Activated CD4-positive, alpha-beta T cell treated with anti-CD3 and anti-CD28 coated beads, Interleukin-2, amount 50 U/mL, for 16 hours (primary cell): ENCODE measurements around the gene DEUP1.
"Not testable (repeated sequence)": the region's sequence is repeated elsewhere in the genome, so short reads cannot be mapped to it uniquely, and the experiment has no call there.

Experiments used
- DNase-seq: peaks from one replicate; pipeline ENCODE4 v3.0.0-alpha.2; 2020

The DEUP1 gene, protein sequence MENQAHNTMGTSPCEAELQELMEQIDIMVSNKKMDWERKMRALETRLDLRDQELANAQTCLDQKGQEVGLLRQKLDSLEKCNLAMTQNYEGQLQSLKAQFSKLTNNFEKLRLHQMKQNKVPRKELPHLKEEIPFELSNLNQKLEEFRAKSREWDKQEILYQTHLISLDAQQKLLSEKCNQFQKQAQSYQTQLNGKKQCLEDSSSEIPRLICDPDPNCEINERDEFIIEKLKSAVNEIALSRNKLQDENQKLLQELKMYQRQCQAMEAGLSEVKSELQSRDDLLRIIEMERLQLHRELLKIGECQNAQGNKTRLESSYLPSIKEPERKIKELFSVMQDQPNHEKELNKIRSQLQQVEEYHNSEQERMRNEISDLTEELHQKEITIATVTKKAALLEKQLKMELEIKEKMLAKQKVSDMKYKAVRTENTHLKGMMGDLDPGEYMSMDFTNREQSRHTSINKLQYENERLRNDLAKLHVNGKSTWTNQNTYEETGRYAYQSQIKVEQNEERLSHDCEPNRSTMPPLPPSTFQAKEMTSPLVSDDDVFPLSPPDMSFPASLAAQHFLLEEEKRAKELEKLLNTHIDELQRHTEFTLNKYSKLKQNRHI

GRCh38 chr11:93330446-93330984 is at the start of gene DEUP1:
Gene DEUP1 (plus strand): TSS chr11:93330742. CDS start chr11:93332260, 1,518 bp downstream.
- peak; percentile 5 for DNase-seq

DNA sequence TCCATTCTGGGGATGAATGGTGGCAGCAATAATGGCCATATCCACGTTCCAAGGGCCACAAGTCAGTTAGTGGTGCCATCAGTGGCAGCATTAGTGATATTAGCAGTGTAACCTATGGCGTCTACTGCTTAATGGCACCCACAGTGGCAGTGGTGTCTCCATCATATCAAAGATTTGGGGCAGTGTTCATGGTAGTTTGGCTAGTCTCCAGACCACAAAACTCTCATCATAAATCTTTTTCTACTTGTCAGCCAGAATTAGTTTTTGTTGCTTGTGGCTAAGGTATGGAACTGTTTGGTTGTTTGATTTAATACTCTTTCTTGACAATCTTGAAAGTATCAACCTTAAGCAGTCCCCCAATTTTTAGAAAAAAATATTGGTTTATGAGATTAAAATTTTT is 45.1 kb upstream of the DEUP1 start:
- DNase-seq = no peak

DNA sequence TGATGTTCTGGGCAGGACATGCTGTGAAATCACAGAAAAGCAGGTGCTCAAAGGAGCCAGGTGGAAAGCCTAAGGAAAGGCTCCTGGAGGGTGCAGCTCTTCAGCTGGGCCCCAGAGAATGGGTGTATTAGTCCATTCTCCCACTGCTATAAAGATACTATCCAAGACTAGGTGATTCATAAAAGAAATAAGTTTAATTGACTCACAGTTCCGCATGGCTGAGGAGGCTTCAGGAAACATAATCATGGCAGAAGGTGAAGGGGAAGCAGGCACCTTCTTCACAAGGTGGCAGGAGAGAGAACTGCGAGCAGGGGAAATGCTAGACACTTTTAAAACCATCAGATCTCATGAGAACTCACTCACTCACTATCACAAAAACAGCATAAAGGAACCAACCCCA is 43.1 kb upstream of the DEUP1 start:
- no peak for DNase-seq

DNA sequence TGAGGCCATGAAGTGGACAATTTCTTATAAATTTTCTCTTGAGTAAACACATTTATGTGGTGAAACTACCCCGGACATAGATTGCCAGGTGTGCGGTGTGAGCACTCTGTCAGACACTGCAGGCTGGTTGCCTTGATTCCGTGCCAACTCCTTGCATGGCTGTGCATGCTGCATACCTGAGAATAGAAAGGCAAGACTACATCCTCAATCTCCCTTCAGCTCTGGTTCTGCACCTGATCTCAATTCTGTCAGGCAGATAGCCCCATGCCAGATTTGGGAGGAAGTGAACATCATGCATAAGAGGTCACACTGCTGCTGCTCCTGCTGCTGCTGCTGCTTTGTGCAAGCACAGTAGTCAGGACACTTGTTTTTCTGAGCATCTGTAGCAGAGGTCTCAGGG is 42.5 kb upstream of the DEUP1 start:
- no peak for DNase-seq

GRCh38 chr11:93288767-93289166 is 41.8 kb upstream of the DEUP1 start:
- no peak for DNase-seq

DNA sequence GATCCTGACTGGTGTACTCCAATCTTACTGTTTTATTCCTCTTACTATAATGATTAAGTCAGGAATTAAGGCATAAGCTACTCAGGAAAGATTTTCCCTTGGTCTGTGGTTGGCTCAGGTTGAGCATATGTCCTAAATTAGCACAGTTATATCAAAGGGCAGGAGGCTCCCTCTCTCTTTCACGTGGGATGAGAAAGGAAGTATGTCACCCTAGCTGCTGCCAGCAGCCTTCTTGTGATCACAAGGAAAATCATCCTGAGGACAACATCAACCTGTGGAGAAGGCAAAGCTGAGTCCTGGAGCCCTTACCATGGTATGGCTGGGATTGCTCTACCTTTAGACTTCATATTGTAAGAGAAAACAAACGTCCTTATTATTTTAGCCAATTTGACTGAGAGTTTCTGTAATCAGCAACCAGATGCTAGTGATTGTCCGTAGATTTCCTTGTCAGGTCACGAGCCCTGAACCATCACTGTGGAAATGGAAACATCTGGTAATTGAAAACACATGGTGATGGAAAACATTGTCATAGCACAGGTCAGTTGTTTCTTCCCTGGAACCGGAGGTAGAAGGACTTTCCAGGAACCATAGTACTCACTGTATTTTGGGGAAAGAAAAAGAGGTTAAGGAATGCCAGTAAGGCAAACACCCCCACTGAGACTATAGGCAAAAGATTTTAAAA is 40.6 kb upstream of the DEUP1 start:
- no peak for DNase-seq

- DNase-seq = no peak
Measured at GRCh38 chr11:93291110-93291509, 39.4 kb upstream of the DEUP1 start.

DNA sequence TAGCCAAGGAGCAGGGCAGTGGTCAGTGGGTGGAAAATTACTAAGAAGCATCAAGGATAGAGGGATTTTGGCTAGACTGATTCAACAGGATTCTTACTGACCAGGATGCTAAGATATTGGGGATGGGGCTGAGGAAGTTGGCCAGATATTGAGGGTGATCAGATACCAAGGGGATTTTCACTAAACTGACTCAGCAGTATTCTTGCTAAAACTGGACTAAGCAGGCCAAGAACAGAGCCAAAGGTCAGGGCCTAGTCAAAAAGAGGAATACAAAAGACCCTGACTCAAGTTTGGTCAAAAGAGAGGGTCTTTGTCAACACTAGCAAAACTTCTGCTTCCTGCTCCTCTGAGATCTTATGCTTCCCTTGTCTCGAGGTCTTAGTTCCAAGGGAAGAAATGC is 38.6 kb upstream of the DEUP1 start:
- no peak for DNase-seq

GRCh38 chr11:93295921-93296575 is 34.5 kb upstream of the DEUP1 start:
- no peak for DNase-seq

DNA sequence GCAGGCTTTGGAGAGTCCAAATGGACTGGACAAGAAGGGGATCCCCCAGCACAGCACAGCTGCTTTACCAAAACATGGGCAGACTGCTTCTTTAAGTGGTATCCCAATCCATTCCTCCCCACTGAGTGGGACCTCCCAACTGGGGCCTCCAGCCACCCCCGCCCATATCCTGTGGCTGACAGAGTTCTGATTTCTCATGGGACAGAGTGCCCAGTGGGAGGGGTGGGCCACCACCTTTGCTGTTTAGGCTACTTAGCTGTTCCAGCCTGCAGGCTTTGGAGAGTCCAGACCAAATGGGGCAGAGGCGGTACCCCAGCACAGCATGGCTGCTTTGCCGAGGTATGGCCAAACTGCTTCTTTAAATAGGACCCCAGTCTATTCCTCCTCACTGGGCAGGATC is 26.9 kb upstream of the DEUP1 start:
- DNase-seq = no peak

DNA sequence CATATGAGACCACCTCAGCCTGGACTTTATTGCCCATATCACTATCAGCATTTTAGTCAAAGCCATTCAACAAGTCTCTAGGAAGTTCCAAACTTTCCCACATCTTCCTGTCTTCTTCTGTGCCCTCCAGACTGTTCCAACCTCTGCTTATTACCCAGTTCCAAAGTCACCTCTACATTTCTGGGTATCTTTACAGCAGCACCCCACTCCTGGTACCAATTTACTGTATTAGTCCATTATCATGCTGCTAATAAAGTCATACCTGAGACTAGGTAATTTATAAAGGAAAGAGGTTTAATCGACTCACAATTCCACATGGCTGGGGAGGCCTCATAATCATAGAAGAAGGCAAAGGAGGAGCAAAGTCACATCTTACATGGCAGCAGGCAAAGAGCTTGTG is 16.1 kb upstream of the DEUP1 start:
- not testable (repeated sequence) for DNase-seq

DNA sequence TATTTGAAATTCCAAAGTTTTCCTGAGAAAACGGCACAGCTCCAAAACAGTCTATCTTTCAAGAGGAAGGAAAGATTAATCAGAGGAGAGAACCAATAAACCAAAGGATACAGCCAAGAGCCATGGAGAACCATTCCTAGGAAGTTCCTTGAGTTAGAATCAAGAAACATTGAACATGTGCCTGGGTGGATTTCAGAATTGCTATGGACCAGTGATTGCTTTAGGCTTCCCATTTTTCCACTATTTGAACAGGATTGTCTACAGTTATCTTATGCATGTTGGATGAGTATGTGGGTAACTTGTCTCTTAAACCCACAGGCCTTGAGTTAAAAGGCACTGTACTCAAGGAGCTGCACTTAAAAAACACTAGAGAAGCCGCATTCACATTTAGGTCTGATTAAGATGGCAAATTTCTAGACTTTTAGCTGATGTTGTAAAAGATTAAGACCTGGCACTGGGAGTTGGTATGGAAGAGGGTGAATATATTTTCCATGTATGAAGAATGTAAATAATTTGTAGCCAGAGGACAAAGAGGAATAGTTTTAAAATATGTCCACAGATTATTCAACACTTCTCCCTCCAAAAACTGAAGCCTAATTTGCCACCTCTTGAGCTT is 11.2 kb upstream of the DEUP1 start:
- no peak for DNase-seq

DNA sequence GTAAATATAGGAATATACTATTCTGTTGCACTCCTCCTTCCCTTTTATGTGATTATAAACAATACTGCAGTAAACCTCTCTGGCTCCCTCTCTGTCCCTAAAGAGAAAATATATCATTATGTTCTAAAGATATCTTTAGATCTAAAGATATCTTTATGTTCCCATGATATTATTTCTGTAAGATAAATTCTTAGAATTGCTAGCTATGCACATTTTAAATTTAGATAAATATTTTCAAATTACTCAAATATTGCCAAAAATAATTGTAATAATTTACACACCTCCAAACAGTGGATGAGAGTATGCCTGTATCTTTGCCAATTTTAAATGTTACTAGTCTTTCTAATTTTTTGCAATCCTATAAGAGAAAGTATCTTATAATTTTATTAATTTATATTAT is 10.3 kb upstream of the DEUP1 start:
- no peak for DNase-seq

- no peak for DNase-seq
Measured at GRCh38 chr11:93322207-93322606, 8.3 kb upstream of the DEUP1 start.

DNA sequence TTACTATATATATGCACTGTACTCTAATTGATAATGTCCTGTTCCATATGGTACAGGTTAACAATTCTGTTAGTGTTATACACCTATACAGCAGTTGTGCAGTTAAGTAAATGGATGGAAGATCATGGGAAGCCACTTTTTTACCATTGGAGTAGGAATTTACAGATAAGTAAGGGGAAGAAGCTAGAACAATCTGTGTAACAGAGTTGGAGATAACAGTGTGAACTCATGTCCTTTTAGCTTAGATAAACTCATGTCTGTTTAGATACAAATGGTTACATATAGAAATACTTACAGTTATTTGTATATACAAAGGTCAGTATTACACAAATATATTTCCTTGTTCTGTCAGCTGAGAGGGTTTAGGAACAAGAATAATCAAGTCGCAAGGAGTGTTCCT is 6.8 kb upstream of the DEUP1 start:
- no peak for DNase-seq

GRCh38 chr11:93324500-93324899 is 6.0 kb upstream of the DEUP1 start:
- no peak for DNase-seq

DNA sequence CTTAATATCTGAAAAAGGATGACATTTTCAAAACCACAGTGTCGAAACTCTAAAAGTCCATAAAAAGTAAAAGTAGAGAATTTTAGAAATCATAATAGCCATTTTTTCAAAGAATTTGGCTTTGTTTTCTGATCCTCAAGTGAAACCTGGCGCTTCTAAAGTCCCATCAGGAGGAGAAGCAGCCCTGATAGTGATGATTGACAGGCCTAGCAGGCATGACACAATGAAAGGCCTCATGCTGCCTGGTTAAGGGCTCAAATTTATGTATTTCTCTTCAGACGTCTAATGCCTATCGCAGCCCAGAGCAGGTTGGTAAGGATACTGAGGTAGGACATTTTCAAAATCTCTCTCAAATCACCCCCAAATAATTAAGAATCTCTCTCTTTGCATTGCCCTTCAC is 3.9 kb upstream of the DEUP1 start:
- DNase-seq = no peak

- DNase-seq = no peak
Measured at GRCh38 chr11:93329936-93330445, 551 bp upstream of the DEUP1 start.

- no peak for DNase-seq
Measured at GRCh38 chr11:93340223-93340622, 9.7 kb downstream of the DEUP1 start.

DNA sequence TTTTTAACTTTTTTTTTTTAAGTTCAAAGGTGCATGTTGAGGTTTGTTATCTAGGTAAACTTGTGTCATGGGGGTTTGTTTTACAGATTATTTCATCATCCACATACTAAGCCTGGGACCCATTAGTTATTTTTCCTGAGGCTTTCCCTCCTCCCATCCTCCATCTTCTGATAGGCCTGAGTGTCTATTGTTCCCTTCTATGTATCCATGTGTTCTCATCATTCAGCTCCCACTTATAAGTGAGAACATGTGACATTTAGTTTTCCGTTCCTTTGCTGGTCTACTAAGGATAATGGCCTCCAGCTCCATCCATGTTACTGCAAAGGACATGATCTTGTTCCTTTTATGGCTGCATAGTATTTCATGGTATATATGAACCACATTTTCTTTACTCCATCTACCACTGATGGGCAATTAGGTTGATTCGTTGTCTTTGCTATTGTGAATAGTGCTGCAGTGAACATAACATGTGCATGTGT is 14.4 kb downstream of the DEUP1 start:
- no peak for DNase-seq

GRCh38 chr11:93348930-93349329 is 18.4 kb downstream of the DEUP1 start:
- no peak for DNase-seq

GRCh38 chr11:93350835-93351234 is 20.3 kb downstream of the DEUP1 start:
- no peak for DNase-seq
